K562 (cell line): Measurements from ENCODE around the gene APP. TPM values are rescaled to one million over a fixed set of nuclear protein-coding genes. Genes with fewer than 3 reads are reported as not detected.

Experiments
- ATAC-seq: fragments of 200-7000 bp; cut with Tn5 transposase; 3 replicates; pipeline ENCODE4 v1.9.1; 2020; ENCODE audit warnings: moderate library complexity
- BruUV-seq: library from RNA; stranded (reverse); fragments of 400-500 nt; replicated peaks from 2 replicates; lab custom pipeline; 2021; lab: Mats Ljungman, UMichigan
- CTCF ChIA-PET: fragments of 300-600 bp; formaldehyde crosslinking; extraction: SDS; loops from one replicate; lab custom pipeline; 2021; ENCODE audit warnings: low intra/inter-chr PET ratio; lab: Yijun Ruan, JAX
- POLR2A ChIA-PET: fragments of 300-600, 350-650 bp; sonication (Branson Sonifier 250); formaldehyde crosslinking; extraction: SDS; loops from one replicate; lab custom pipeline; 2021; ENCODE audit warnings: antibody characterized with exemption, inconsistent platforms; lab: Yijun Ruan, JAX
- DNase-seq, 4 experiments: peaks; one replicate each; pipeline versions ENCODE4 v3.0.0 to v3.0.0-alpha.2; 2011 to 2018; ENCODE audit warnings: low spot score in 3 of 4, mixed read lengths in 3 of 4; ENCODE audit errors: extremely low read depth in 1 of 4
- FAIRE-seq: peaks from 2 replicates; lab custom pipeline; 2011; peaks lifted over from hg19 to GRCh38; lab: Jason Lieb, UNC
- H2AFZ ChIP-seq: 2 replicates; pipeline ENCODE4 v1.6.0; 2011; ENCODE audit warnings: low read depth, low read length, control low read depth, inconsistent platforms
- H3K27ac ChIP-seq: fragments of 200-600 bp; 3 replicates; pipeline ENCODE4 v1.8.0; 2011; ENCODE audit warnings: low read depth, mild to moderate bottlenecking, control low read depth, inconsistent platforms, low read length, moderate library complexity, mixed read lengths; ENCODE audit errors: extremely low read depth
- H3K27me3 ChIP-seq, 2 experiments: fragments of 300-600 bp in 1 of 2; 2 replicates in 1 of 2; 3 replicates in 1 of 2; pipeline versions ENCODE4 v1.6.0 to v1.8.0; 2011; ENCODE audit warnings: inconsistent platforms in 2 of 2, low read length in 2 of 2, mild to moderate bottlenecking in 1 of 2, mixed read lengths in 1 of 2, moderate library complexity in 1 of 2; ENCODE audit not compliant: control insufficient read depth in 2 of 2, insufficient read depth in 2 of 2
- H3K36me3 ChIP-seq: fragments of 300-600 bp; 3 replicates; pipeline ENCODE4 v1.8.0; 2011; ENCODE audit warnings: mild to moderate bottlenecking, low read length, inconsistent platforms; ENCODE audit not compliant: control insufficient read depth, insufficient read depth
- H3K4me1 ChIP-seq, 2 experiments: fragments of 200-600 bp in 1 of 2; replicated peaks in 1 of 2; 2 replicates in 1 of 2; 3 replicates in 1 of 2; pipeline versions ENCODE4 v1.5.1 to v1.8.0; 2011; ENCODE audit warnings: inconsistent platforms in 2 of 2, low read length in 2 of 2, mild to moderate bottlenecking in 1 of 2, mixed read lengths in 1 of 2, moderate library complexity in 1 of 2; ENCODE audit not compliant: control insufficient read depth in 2 of 2, insufficient read depth in 2 of 2
- H3K4me2 ChIP-seq: 2 replicates; pipeline ENCODE4 v1.6.1; 2011; ENCODE audit warnings: low read length, control low read depth, inconsistent platforms, mixed read lengths; ENCODE audit not compliant: insufficient read depth
- H3K4me3 ChIP-seq: fragments of 200-600 bp; sonication (generic), shearing (Covaris generic); 2 replicates; pipeline ENCODE4 v1.5.1; 2016; ENCODE audit warnings: control low read depth, inconsistent platforms
- H3K79me2 ChIP-seq: fragments of 200-600 bp; 3 replicates; pipeline ENCODE4 v1.8.0; 2011; ENCODE audit warnings: low read length, inconsistent platforms; ENCODE audit not compliant: control insufficient read depth, insufficient read depth
- H3K9ac ChIP-seq, 2 experiments: 2 replicates each; pipeline versions ENCODE4 v1.6.0 to v1.6.1; 2011; ENCODE audit warnings: low read depth in 2 of 2, low read length in 2 of 2, control low read depth in 1 of 2, inconsistent platforms in 1 of 2, mild to moderate bottlenecking in 1 of 2, mixed read lengths in 1 of 2; ENCODE audit not compliant: insufficient read depth in 1 of 2
- H3K9me1 ChIP-seq: one replicate; pipeline ENCODE4 v1.6.0; 2011; ENCODE audit warnings: inconsistent platforms, mild to moderate bottlenecking, low read length, moderate library complexity; ENCODE audit not compliant: control insufficient read depth, insufficient read depth
- H3K9me3 ChIP-seq: replicated peaks from 2 replicates; pipeline ENCODE4 v1.5.1; 2011; ENCODE audit warnings: low read depth, low read length, inconsistent platforms; ENCODE audit not compliant: control insufficient read depth, insufficient read depth
- H4K20me1 ChIP-seq: replicated peaks from 2 replicates; pipeline ENCODE4 v1.6.1; 2011; ENCODE audit warnings: low read length, inconsistent platforms, mixed read lengths; ENCODE audit not compliant: control insufficient read depth, insufficient read depth
- ATF1 ChIP-seq, 2 experiments: fragments of 450-650 bp in 1 of 2; IDR thresholded peaks; 2 replicates each; pipeline ENCODE4 v1.6.1; 2016; ENCODE audit warnings: missing compliant biosample characterization in 1 of 2, missing genetic modification characterization in 1 of 2
- CHCHD3 ChIP-seq: fragments of 250-450 bp; sonication (Bioruptor Pico); IDR thresholded peaks from 2 replicates; pipeline ENCODE4 v2.1.2; 2022; ENCODE audit warnings: mild to moderate bottlenecking
- CHD1 ChIP-seq: fragments of 200-600 bp; sonication (generic); IDR thresholded peaks from one replicate; pipeline ENCODE4 v1.6.1; 2012; ENCODE audit warnings: mild to moderate bottlenecking, moderate library complexity, low read length, inconsistent platforms
- CREM ChIP-seq: IDR thresholded peaks from 2 replicates; pipeline ENCODE4 v1.6.1; 2014; ENCODE audit warnings: antibody characterized with exemption, low read depth
- ERF ChIP-seq: fragments of 450-650 bp; formaldehyde crosslinking; IDR thresholded peaks from 2 replicates; pipeline ENCODE4 v1.4.0; 2020; ENCODE audit warnings: mild to moderate bottlenecking, mixed read lengths
- HDAC6 ChIP-seq: IDR thresholded peaks from 2 replicates; pipeline ENCODE4 v1.6.1; 2012; ENCODE audit warnings: low read depth, mild to moderate bottlenecking, control low read depth, inconsistent platforms, low read length, moderate library complexity
- HNRNPK ChIP-seq: fragments of 200-400 bp; formaldehyde crosslinking; IDR thresholded peaks from one replicate; pipeline ENCODE4 v1.6.1; 2018; ENCODE audit warnings: mild to moderate bottlenecking, low read depth, low read length; ENCODE audit not compliant: poor library complexity, severe bottlenecking
- HOXB6 ChIP-seq: fragments of 250-450 bp; sonication (Bioruptor Pico); IDR thresholded peaks from 2 replicates; pipeline ENCODE4 v1.5.1; 2022; ENCODE audit warnings: mild to moderate bottlenecking, borderline replicate concordance
- MED1 ChIP-seq: sonication (generic); formaldehyde crosslinking; IDR thresholded peaks from 2 replicates; pipeline ENCODE4 v1.8.1; 2023; ENCODE audit warnings: missing genetic modification reagents, borderline replicate concordance
- NFRKB ChIP-seq: fragments of 450-650 bp; IDR thresholded peaks from 2 replicates; pipeline ENCODE4 v1.6.1; 2016; ENCODE audit warnings: low read depth
- PML ChIP-seq: IDR thresholded peaks from 2 replicates; pipeline ENCODE4 v1.6.1; 2012; ENCODE audit warnings: low read length, inconsistent platforms
- POLR2AphosphoS2 ChIP-seq: IDR thresholded peaks from 2 replicates; pipeline ENCODE4 v1.6.1; 2012; ENCODE audit warnings: low read length, improper control_type of control experiment
- PYGO2 ChIP-seq: fragments of 450-650 bp; IDR thresholded peaks from 2 replicates; pipeline ENCODE4 v1.6.1; 2016; ENCODE audit warnings: mild to moderate bottlenecking, missing genetic modification characterization, moderate library complexity, missing compliant biosample characterization
- SIN3A ChIP-seq, 2 experiments: fragments of 150-350 bp in 1 of 2; IDR thresholded peaks; 2 replicates each; pipeline ENCODE4 v1.6.1; 2011 to 2016; ENCODE audit warnings: borderline replicate concordance in 2 of 2, low read depth in 2 of 2, low read length in 2 of 2, mild to moderate bottlenecking in 2 of 2, moderate library complexity in 2 of 2; ENCODE audit not compliant: control insufficient read depth in 1 of 2
- SIN3B ChIP-seq: fragments of 450-650 bp; IDR thresholded peaks from 2 replicates; pipeline ENCODE4 v1.6.1; 2017; ENCODE audit warnings: low read depth, mild to moderate bottlenecking, moderate library complexity
- ZBTB17 ChIP-seq: fragments of 450-650 bp; formaldehyde crosslinking; IDR thresholded peaks from 2 replicates; pipeline ENCODE4 v1.4.0; 2020; ENCODE audit warnings: mild to moderate bottlenecking
- ZKSCAN3 ChIP-seq: fragments of 250-450 bp; sonication (Bioruptor Pico); IDR thresholded peaks from 2 replicates; pipeline ENCODE4 v1.4.0; 2020
- ZNF764 ChIP-seq: fragments of 250-450 bp; sonication (Bioruptor Pico); IDR thresholded peaks from 2 replicates; pipeline ENCODE4 v1.4.0; 2020; ENCODE audit warnings: low read depth, mild to moderate bottlenecking, moderate library complexity
- WGBS: fragments of 100-300 bp; shearing (Covaris generic); methylation state at CpG from one replicate; pipeline ENCODE4 v1.1.6; 2016; ENCODE audit warnings: low coverage, mixed read lengths; ENCODE audit not compliant: insufficient coverage; ENCODE audit errors: missing lambda C conversion rate; 5-methylcytosine and 5-hydroxymethylcytosine counted together
- in situ Hi-C: fragments of 300-500 bp; cut with MboI; formaldehyde crosslinking; loops from 4 replicates; pipeline ENCODE4 v1.15.0; 2018; ENCODE audit warnings: inconsistent platforms, mixed read lengths
- intact Hi-C: fragments of 100-400 bp; cut with micrococcal nuclease; formaldehyde crosslinking; loops from 2 replicates; pipeline ENCODE4 v1.14.2; 2022
- polyA plus RNA-seq, 8 experiments: library from polyadenylated mRNA; depleted of rRNA in 4 of 8; stranded (reverse) in 5 of 8; unstranded in 3 of 8; fragments of >200 nt; fragmentation: Nextera tagmentation in 2 of 8; fragmentation: Illumina TruSeq in 1 of 8; extraction: Ambion mirVana in 2 of 8; extraction: Trizol in 1 of 8; gene quantifications; 2 replicates each; pipeline versions ENCODE4 v1.2.1 to v1.2.3, GENCODE V29; 2011 to 2014; ENCODE audit warnings: inconsistent platforms in 1 of 8, missing spikeins in 1 of 8
- total RNA-seq, 7 experiments: library from RNA; depleted of rRNA in 6 of 7; stranded (reverse); fragments of >200 nt in 6 of 7; fragmentation: Illumina TruSeq in 2 of 7; extraction: Trizol in 2 of 7; gene quantifications; 2 replicates each; pipeline versions ENCODE4 v1.2.1 to v1.2.3, GENCODE V29; 2011 to 2021; ENCODE audit warnings: low replicate concordance in 1 of 7
- TF ChIP-seq, protein P1 (sequence below): fragments of 250-450 bp; sonication (Bioruptor Pico); IDR thresholded peaks from 2 replicates; pipeline ENCODE4 v1.5.0; 2021; ENCODE audit warnings: mild to moderate bottlenecking, borderline replicate concordance
- TF ChIP-seq, protein P2 (sequence below): fragments of 250-450 bp; sonication (Bioruptor Pico); IDR thresholded peaks from 2 replicates; pipeline ENCODE4 v1.4.0; 2020; ENCODE audit warnings: mild to moderate bottlenecking, moderate library complexity

The APP gene
- total and polyA plus RNA-seq, 9 of the 15 experiments (the other 6 are each of a cell fraction or from before 2014, with no cell fraction given) = 0.01 to 1.5 (median 0.16) TPM; not detected in 5

DNA sequence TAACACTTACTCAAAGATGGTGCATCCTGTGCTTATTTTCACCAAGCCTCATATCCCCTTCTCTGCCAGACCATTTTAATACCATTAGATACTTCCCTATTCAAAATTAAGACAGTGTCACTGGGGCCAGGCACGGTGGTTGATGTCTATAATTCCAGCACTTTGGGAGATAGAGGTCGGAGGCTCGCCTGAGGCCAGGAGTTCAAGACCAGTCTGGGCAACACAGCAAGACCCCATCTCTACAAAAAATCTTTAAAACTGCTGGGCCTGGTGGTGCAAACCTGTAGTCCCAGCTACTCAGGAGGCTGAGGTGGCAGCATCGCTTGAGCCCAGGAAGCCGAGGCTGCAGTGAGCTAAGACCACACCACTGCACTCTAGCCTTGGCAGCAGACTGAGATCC, 28.2 kb downstream of the APP start:
- 5% methylated on average over 5 of the region's 5 CpGs for WGBS
- Histone ChIP-seq H3K9ac (no peak overlapping the region), H3K4me2 (no peak overlapping the region), H3K27me3 (no peaks in the 10 kb centered on the region), H4K20me1 (no peaks in the 10 kb centered on the region), H3K27ac (no peak overlapping the region), H3K9me1 (no peaks in the 10 kb centered on the region), H3K36me3 (no peaks in the 10 kb centered on the region), H3K4me3 (no peak overlapping the region), H3K9me3 (no peaks in the 10 kb centered on the region), H2AFZ (no peak overlapping the region), H3K79me2 (no peaks in the 10 kb centered on the region), H3K4me1 (no peaks in the 10 kb centered on the region)
- intact Hi-C loops (no loop called here), in situ Hi-C loops (no loop called here)
- DNase-seq (no peak), FAIRE-seq (no peak), ATAC-seq (no peak)
- ChIA-PET CTCF (no interaction called here), POLR2A (no interaction called here)
- no TSS peak for BruUV-seq
- no peak for TF ChIP-seq PYGO2 (tag)
- no peak for TF ChIP-seq ERF
- no peak for TF ChIP-seq SIN3A (IDR thresholded peaks at IDR 0.05; ENCODE audit: borderline replicate concordance in 2 of 2, control insufficient read depth in 1 of 2, low read depth in 2 of 2, low read length in 2 of 2)
- no peak for TF ChIP-seq CHCHD3 (CRISPR knock-in tag)
- TF ChIP-seq SIN3B = no peak
- TF ChIP-seq CREM = no peak
- TF ChIP-seq NFRKB = no peak
- TF ChIP-seq ATF1 (CRISPR knock-in tag; IDR thresholded peaks at IDR 0.05) = no peak
- no peak for TF ChIP-seq ATF1 (tag; IDR thresholded peaks at IDR 0.05)
- no peak for TF ChIP-seq CHD1
- TF ChIP-seq MED1 (CRISPR knock-in tag) = no peak
- no peak for TF ChIP-seq PML
- TF ChIP-seq ZNF764 (CRISPR knock-in tag) = no peak
- no peak for TF ChIP-seq POLR2AphosphoS2
- TF ChIP-seq ZKSCAN3 (CRISPR knock-in tag) = no peak
- no peak for TF ChIP-seq HDAC6
- no peak for TF ChIP-seq HOXB6
- TF ChIP-seq, protein P1, sequence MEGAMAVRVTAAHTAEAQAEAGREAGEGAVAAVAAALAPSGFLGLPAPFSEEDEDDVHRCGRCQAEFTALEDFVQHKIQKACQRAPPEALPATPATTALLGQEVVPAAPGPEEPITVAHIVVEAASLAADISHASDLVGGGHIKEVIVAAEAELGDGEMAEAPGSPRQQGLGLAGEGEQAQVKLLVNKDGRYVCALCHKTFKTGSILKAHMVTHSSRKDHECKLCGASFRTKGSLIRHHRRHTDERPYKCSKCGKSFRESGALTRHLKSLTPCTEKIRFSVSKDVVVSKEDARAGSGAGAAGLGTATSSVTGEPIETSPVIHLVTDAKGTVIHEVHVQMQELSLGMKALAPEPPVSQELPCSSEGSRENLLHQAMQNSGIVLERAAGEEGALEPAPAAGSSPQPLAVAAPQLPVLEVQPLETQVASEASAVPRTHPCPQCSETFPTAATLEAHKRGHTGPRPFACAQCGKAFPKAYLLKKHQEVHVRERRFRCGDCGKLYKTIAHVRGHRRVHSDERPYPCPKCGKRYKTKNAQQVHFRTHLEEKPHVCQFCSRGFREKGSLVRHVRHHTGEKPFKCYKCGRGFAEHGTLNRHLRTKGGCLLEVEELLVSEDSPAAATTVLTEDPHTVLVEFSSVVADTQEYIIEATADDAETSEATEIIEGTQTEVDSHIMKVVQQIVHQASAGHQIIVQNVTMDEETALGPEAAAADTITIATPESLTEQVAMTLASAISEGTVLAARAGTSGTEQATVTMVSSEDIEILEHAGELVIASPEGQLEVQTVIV (CRISPR knock-in tag) = no peak
- no peak for TF ChIP-seq ZBTB17 (CRISPR knock-in tag)
- TF ChIP-seq HNRNPK = no peak
- TF ChIP-seq, protein P2, sequence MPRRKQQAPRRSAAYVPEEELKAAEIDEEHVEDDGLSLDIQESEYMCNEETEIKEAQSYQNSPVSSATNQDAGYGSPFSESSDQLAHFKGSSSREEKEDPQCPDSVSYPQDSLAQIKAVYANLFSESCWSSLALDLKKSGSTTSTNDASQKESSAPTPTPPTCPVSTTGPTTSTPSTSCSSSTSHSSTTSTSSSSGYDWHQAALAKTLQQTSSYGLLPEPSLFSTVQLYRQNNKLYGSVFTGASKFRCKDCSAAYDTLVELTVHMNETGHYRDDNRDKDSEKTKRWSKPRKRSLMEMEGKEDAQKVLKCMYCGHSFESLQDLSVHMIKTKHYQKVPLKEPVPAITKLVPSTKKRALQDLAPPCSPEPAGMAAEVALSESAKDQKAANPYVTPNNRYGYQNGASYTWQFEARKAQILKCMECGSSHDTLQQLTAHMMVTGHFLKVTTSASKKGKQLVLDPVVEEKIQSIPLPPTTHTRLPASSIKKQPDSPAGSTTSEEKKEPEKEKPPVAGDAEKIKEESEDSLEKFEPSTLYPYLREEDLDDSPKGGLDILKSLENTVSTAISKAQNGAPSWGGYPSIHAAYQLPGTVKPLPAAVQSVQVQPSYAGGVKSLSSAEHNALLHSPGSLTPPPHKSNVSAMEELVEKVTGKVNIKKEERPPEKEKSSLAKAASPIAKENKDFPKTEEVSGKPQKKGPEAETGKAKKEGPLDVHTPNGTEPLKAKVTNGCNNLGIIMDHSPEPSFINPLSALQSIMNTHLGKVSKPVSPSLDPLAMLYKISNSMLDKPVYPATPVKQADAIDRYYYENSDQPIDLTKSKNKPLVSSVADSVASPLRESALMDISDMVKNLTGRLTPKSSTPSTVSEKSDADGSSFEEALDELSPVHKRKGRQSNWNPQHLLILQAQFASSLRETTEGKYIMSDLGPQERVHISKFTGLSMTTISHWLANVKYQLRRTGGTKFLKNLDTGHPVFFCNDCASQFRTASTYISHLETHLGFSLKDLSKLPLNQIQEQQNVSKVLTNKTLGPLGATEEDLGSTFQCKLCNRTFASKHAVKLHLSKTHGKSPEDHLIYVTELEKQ = no peak
